ENCODE results near the gene OR51A7.
"Not testable (repeated sequence)": the region's sequence is repeated elsewhere in the genome, so short reads cannot be mapped to it uniquely, and the experiment has no call there.

Gene OR51A7, protein sequence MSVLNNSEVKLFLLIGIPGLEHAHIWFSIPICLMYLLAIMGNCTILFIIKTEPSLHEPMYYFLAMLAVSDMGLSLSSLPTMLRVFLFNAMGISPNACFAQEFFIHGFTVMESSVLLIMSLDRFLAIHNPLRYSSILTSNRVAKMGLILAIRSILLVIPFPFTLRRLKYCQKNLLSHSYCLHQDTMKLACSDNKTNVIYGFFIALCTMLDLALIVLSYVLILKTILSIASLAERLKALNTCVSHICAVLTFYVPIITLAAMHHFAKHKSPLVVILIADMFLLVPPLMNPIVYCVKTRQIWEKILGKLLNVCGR

DNA sequence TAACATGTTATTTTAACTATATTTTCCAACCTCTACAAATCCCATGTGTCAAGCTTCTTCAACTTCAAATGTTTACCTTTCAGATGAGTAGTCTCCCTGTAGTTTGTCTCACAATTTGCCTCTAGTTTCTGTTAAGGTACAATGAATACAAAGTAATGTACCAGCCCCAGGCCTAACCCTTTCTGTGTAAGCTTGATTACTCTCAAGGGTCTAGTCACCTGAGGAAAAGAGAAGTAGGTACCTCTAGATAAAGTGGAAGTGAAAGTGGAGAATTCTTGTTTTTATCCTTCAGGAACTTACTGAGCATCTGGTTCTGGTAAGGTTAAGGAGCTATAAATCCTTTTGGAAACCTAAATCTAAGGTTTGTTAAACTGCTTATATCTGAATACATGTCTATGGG is at the start of gene OR51A7:
OR51A7 (plus strand) TSS at position 300 of the 400 bp plus-strand sequence. CDS start 3,587 bp downstream, outside the sequence.
- Mint-ChIP-seq H3K4me3 (no peak within 1 kb of the TSS), H3K27ac (no peak within 1 kb of the TSS), H3K27me3 (ENCODE audit: low read depth, poor library complexity) (no peaks in the 10 kb centered on the region), H3K9me3 (peaks cover 21% of the 10 kb centered on the region), H3K4me1 (peaks cover 4% of the 10 kb centered on the region), H3K36me3 (ENCODE audit: low read depth) (peaks cover 16% of the 10 kb centered on the region)
- no peak for DNase-seq
- TF ChIP-seq, protein P1, sequence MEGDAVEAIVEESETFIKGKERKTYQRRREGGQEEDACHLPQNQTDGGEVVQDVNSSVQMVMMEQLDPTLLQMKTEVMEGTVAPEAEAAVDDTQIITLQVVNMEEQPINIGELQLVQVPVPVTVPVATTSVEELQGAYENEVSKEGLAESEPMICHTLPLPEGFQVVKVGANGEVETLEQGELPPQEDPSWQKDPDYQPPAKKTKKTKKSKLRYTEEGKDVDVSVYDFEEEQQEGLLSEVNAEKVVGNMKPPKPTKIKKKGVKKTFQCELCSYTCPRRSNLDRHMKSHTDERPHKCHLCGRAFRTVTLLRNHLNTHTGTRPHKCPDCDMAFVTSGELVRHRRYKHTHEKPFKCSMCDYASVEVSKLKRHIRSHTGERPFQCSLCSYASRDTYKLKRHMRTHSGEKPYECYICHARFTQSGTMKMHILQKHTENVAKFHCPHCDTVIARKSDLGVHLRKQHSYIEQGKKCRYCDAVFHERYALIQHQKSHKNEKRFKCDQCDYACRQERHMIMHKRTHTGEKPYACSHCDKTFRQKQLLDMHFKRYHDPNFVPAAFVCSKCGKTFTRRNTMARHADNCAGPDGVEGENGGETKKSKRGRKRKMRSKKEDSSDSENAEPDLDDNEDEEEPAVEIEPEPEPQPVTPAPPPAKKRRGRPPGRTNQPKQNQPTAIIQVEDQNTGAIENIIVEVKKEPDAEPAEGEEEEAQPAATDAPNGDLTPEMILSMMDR (IDR thresholded peaks at IDR 0.05) = no peak

DNA sequence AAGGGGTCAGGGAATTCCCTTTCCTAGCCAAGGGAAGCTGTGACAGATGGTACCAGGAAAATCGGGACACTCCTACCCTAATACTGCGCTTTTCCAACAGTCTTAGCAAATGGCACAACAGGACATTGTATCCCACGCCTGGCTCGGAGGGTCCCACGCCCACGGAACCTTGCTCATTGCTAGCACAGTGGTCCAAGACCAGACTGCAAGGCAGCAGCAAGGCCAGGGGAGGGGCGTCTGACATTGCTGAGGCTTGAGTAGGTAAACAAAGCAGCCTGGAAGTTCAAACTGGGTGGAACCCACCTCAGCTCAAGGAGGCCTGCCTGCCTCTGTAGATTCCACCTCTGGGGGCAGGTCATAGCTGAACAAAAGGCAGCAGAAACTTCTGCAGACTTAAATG is 49.3 kb upstream of the OR51A7 start:
- H3K36me3 Mint-ChIP-seq (ENCODE audit: low read depth); H3K27ac Mint-ChIP-seq; H3K4me3 Mint-ChIP-seq; DNase-seq; H3K4me1 Mint-ChIP-seq; H3K27me3 Mint-ChIP-seq (ENCODE audit: low read depth, poor library complexity): not testable (repeated sequence)
- H3K9me3 Mint-ChIP-seq = peaks cover 32% of the 10 kb centered on the region

DNA sequence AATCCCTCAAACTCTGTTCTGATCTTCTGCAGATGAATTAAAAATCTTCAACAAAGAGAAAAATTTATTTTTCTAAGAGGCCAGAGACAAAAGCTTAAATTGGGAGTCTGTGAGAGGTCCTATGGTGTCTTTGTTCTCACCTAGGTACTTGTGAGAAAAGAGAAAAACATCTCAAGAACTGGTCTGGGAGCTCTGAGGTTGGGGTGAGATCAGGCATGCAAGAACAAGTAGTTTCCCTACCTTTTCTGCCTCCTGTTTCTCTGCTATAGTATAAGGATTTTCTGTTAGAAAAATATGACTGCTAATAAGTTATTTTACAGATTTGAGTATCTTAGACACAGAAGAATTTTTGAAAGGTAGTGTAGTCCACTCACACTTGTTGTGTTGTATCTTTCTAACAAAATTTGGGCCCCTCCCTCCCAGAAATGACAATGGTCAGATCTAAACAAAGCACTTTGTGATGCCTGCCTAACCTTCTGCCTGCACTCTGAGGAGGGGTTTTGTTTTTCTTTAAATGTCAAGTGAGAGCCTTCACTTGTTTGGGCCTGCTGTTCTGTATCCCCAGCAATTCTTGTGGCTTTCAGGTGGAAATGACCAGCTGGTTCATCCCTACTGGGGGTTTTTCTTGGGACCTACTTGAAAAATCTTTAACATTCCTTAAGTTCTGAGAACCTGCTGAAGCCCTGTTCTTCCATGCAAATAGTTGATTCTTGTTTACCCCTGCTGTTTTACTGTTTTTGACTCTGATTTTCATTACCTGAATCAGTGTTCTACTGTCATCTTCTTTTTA is 40.9 kb upstream of the OR51A7 start:
- TF ChIP-seq, protein P1 (IDR thresholded peaks at IDR 0.05) = no peak
- Mint-ChIP-seq H3K27me3 (ENCODE audit: low read depth, poor library complexity) (peaks cover 9% of the 10 kb centered on the region), H3K27ac (no peak overlapping the region), H3K4me3 (no peak overlapping the region), H3K4me1 (peaks cover 5% of the 10 kb centered on the region), H3K36me3 (ENCODE audit: low read depth) (no peaks in the 10 kb centered on the region), H3K9me3 (peaks cover 28% of the 10 kb centered on the region)
- no peak for DNase-seq

DNA sequence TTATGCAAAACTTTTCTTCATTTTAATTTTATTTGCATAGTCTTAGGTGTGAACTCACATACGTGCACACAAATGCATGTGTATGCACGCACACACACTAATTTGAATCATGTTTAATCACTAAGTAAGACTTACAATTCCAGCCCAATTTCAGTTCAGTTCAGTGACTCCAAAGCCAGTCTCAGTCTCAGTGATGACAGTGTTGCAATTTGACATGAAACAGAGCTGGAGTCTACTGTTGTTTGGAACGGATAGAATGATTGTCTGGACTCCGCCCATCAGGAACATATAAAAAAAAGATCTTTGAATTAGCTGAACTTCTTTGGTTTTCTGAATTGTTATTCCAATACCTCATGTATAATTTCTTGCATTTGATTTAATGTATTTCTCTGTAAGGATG is 39.7 kb upstream of the OR51A7 start:
- TF ChIP-seq, protein P1 (IDR thresholded peaks at IDR 0.05) = no peak
- peaks cover 5% of the 10 kb centered on the region for H3K4me1 Mint-ChIP-seq
- no peaks in the 10 kb centered on the region for H3K36me3 Mint-ChIP-seq (ENCODE audit: low read depth)
- peaks cover 27% of the 10 kb centered on the region for H3K9me3 Mint-ChIP-seq
- H3K27ac Mint-ChIP-seq = no peak overlapping the region
- H3K4me3 Mint-ChIP-seq = no peak overlapping the region
- peaks cover 5% of the 10 kb centered on the region for H3K27me3 Mint-ChIP-seq (ENCODE audit: low read depth, poor library complexity)
- no peak for DNase-seq

DNA sequence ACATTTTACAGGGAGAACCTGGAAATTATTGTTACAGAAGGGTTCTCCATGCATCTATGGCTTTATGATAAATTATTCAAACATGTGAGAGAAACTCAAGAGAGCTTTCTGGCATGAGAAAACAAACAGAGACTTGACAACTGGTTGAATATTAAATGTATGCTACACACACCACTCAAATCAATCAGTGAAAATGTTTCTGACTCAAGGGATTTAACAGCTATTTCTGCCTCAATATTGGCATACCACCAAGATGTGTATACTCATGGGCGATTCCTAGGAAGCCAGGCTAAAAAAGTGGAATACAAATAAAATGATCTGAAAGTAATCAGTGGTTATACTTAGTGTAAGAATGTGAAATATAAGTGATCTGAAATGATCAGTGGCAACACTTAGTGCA is 37.7 kb upstream of the OR51A7 start:
- Mint-ChIP-seq H3K27ac (no peak overlapping the region), H3K27me3 (ENCODE audit: low read depth, poor library complexity) (peaks cover 3% of the 10 kb centered on the region), H3K9me3 (peaks cover 26% of the 10 kb centered on the region), H3K4me3 (no peak overlapping the region), H3K36me3 (ENCODE audit: low read depth) (no peaks in the 10 kb centered on the region), H3K4me1 (peaks cover 5% of the 10 kb centered on the region)
- TF ChIP-seq, protein P1 (IDR thresholded peaks at IDR 0.05) = no peak
- DNase-seq = no peak

DNA sequence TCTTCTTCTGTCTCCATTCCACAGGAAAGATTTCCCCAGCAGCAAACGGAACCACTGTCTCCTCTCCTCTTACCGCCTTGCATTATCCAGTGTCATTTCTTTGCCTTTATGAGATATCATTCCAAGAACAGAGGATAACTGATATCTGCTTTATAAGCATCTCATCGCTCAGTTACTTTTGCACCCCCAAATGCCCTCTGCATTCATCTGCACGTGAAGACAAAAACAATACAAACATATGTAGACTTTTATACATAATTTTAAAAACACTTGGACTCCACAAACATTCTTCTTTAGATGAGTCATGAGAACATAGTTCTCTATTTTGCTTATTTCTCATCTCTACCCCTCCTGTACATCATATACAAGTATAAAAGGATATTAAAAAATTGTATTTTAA is 22.4 kb upstream of the OR51A7 start:
- DNase-seq = no peak
- Mint-ChIP-seq H3K9me3 (no peaks in the 10 kb centered on the region), H3K4me1 (peaks cover 58% of the 10 kb centered on the region), H3K27ac (peak overlapping the region; percentile 10), H3K4me3 (peak overlapping the region; percentile 12), H3K27me3 (ENCODE audit: low read depth, poor library complexity) (peaks cover 7% of the 10 kb centered on the region), H3K36me3 (ENCODE audit: low read depth) (no peaks in the 10 kb centered on the region)
- TF ChIP-seq, protein P1 (IDR thresholded peaks at IDR 0.05) = no peak

Measured in nephron progenitor cell (in vitro differentiated cells).